K562 (cell line): ENCODE results near the gene NTN4. TPM values are rescaled to one million over a fixed set of nuclear protein-coding genes. Genes with fewer than 3 reads are reported as not detected.
A peak's percentile ranks its signal among the peaks of the same experiment; 100 is the strongest.
"Not testable (repeated sequence)": the region's sequence is repeated elsewhere in the genome, so short reads cannot be mapped to it uniquely, and the experiment has no call there.

ENCODE experiments used
- ATAC-seq: fragments of 200-7000 bp; cut with Tn5 transposase; 3 replicates; pipeline ENCODE4 v1.9.1; 2020; ENCODE audit warnings: moderate library complexity
- BruUV-seq: library from RNA; stranded (reverse); fragments of 400-500 nt; replicated peaks from 2 replicates; lab custom pipeline; 2021; lab: Mats Ljungman, UMichigan
- CTCF ChIA-PET: fragments of 300-600 bp; formaldehyde crosslinking; extraction: SDS; loops from one replicate; lab custom pipeline; 2021; ENCODE audit warnings: low intra/inter-chr PET ratio; lab: Yijun Ruan, JAX
- POLR2A ChIA-PET: fragments of 300-600, 350-650 bp; sonication (Branson Sonifier 250); formaldehyde crosslinking; extraction: SDS; loops from one replicate; lab custom pipeline; 2021; ENCODE audit warnings: antibody characterized with exemption, inconsistent platforms; lab: Yijun Ruan, JAX
- DNase-seq, 4 experiments: peaks; one replicate each; pipeline versions ENCODE4 v3.0.0 to v3.0.0-alpha.2; 2011 to 2018; ENCODE audit warnings: low spot score in 3 of 4, mixed read lengths in 3 of 4; ENCODE audit errors: extremely low read depth in 1 of 4
- FAIRE-seq: peaks from 2 replicates; lab custom pipeline; 2011; peaks lifted over from hg19 to GRCh38; lab: Jason Lieb, UNC
- H2AFZ ChIP-seq: 2 replicates; pipeline ENCODE4 v1.6.0; 2011; ENCODE audit warnings: low read depth, low read length, control low read depth, inconsistent platforms
- H3K27ac ChIP-seq: fragments of 200-600 bp; 3 replicates; pipeline ENCODE4 v1.8.0; 2011; ENCODE audit warnings: low read depth, mild to moderate bottlenecking, control low read depth, inconsistent platforms, low read length, moderate library complexity, mixed read lengths; ENCODE audit errors: extremely low read depth
- H3K27me3 ChIP-seq, 2 experiments: fragments of 300-600 bp in 1 of 2; 2 replicates in 1 of 2; 3 replicates in 1 of 2; pipeline versions ENCODE4 v1.6.0 to v1.8.0; 2011; ENCODE audit warnings: inconsistent platforms in 2 of 2, low read length in 2 of 2, mild to moderate bottlenecking in 1 of 2, mixed read lengths in 1 of 2, moderate library complexity in 1 of 2; ENCODE audit not compliant: control insufficient read depth in 2 of 2, insufficient read depth in 2 of 2
- H3K36me3 ChIP-seq: fragments of 300-600 bp; 3 replicates; pipeline ENCODE4 v1.8.0; 2011; ENCODE audit warnings: mild to moderate bottlenecking, low read length, inconsistent platforms; ENCODE audit not compliant: control insufficient read depth, insufficient read depth
- H3K4me1 ChIP-seq, 2 experiments: fragments of 200-600 bp in 1 of 2; replicated peaks in 1 of 2; 2 replicates in 1 of 2; 3 replicates in 1 of 2; pipeline versions ENCODE4 v1.5.1 to v1.8.0; 2011; ENCODE audit warnings: inconsistent platforms in 2 of 2, low read length in 2 of 2, mild to moderate bottlenecking in 1 of 2, mixed read lengths in 1 of 2, moderate library complexity in 1 of 2; ENCODE audit not compliant: control insufficient read depth in 2 of 2, insufficient read depth in 2 of 2
- H3K4me2 ChIP-seq: 2 replicates; pipeline ENCODE4 v1.6.1; 2011; ENCODE audit warnings: low read length, control low read depth, inconsistent platforms, mixed read lengths; ENCODE audit not compliant: insufficient read depth
- H3K4me3 ChIP-seq: fragments of 200-600 bp; sonication (generic), shearing (Covaris generic); 2 replicates; pipeline ENCODE4 v1.5.1; 2016; ENCODE audit warnings: control low read depth, inconsistent platforms
- H3K79me2 ChIP-seq: fragments of 200-600 bp; 3 replicates; pipeline ENCODE4 v1.8.0; 2011; ENCODE audit warnings: low read length, inconsistent platforms; ENCODE audit not compliant: control insufficient read depth, insufficient read depth
- H3K9ac ChIP-seq, 2 experiments: 2 replicates each; pipeline versions ENCODE4 v1.6.0 to v1.6.1; 2011; ENCODE audit warnings: low read depth in 2 of 2, low read length in 2 of 2, control low read depth in 1 of 2, inconsistent platforms in 1 of 2, mild to moderate bottlenecking in 1 of 2, mixed read lengths in 1 of 2; ENCODE audit not compliant: insufficient read depth in 1 of 2
- H3K9me1 ChIP-seq: one replicate; pipeline ENCODE4 v1.6.0; 2011; ENCODE audit warnings: inconsistent platforms, mild to moderate bottlenecking, low read length, moderate library complexity; ENCODE audit not compliant: control insufficient read depth, insufficient read depth
- H3K9me3 ChIP-seq: replicated peaks from 2 replicates; pipeline ENCODE4 v1.5.1; 2011; ENCODE audit warnings: low read depth, low read length, inconsistent platforms; ENCODE audit not compliant: control insufficient read depth, insufficient read depth
- H4K20me1 ChIP-seq: replicated peaks from 2 replicates; pipeline ENCODE4 v1.6.1; 2011; ENCODE audit warnings: low read length, inconsistent platforms, mixed read lengths; ENCODE audit not compliant: control insufficient read depth, insufficient read depth
- MEIS2 ChIP-seq: fragments of 450-650 bp; IDR thresholded peaks from 2 replicates; pipeline ENCODE4 v1.6.1; 2014; ENCODE audit warnings: mild to moderate bottlenecking; ENCODE audit not compliant: partially characterized antibody
- NFIC ChIP-seq: fragments of 450-650 bp; IDR thresholded peaks from 2 replicates; pipeline ENCODE4 v1.6.1; 2017; ENCODE audit warnings: mild to moderate bottlenecking, inconsistent platforms
- ZNF146 ChIP-seq: IDR thresholded peaks from one replicate; pipeline ENCODE4 v1.6.1; 2018; ENCODE audit warnings: missing compliant biosample characterization; ENCODE audit not compliant: unreplicated experiment
- WGBS: fragments of 100-300 bp; shearing (Covaris generic); methylation state at CpG from one replicate; pipeline ENCODE4 v1.1.6; 2016; ENCODE audit warnings: low coverage, mixed read lengths; ENCODE audit not compliant: insufficient coverage; ENCODE audit errors: missing lambda C conversion rate; 5-methylcytosine and 5-hydroxymethylcytosine counted together
- in situ Hi-C: fragments of 300-500 bp; cut with MboI; formaldehyde crosslinking; loops from 4 replicates; pipeline ENCODE4 v1.15.0; 2018; ENCODE audit warnings: inconsistent platforms, mixed read lengths
- intact Hi-C: fragments of 100-400 bp; cut with micrococcal nuclease; formaldehyde crosslinking; loops from 2 replicates; pipeline ENCODE4 v1.14.2; 2022
- polyA plus RNA-seq, 8 experiments: library from polyadenylated mRNA; depleted of rRNA in 4 of 8; stranded (reverse) in 5 of 8; unstranded in 3 of 8; fragments of >200 nt; fragmentation: Nextera tagmentation in 2 of 8; fragmentation: Illumina TruSeq in 1 of 8; extraction: Ambion mirVana in 2 of 8; extraction: Trizol in 1 of 8; gene quantifications; 2 replicates each; pipeline versions ENCODE4 v1.2.1 to v1.2.3, GENCODE V29; 2011 to 2014; ENCODE audit warnings: inconsistent platforms in 1 of 8, missing spikeins in 1 of 8
- total RNA-seq, 7 experiments: library from RNA; depleted of rRNA in 6 of 7; stranded (reverse); fragments of >200 nt in 6 of 7; fragmentation: Illumina TruSeq in 2 of 7; extraction: Trizol in 2 of 7; gene quantifications; 2 replicates each; pipeline versions ENCODE4 v1.2.1 to v1.2.3, GENCODE V29; 2011 to 2021; ENCODE audit warnings: low replicate concordance in 1 of 7

Gene NTN4
- total and polyA plus RNA-seq, 9 of the 15 experiments (the other 6 are each of a cell fraction or from before 2014, with no cell fraction given) = 0.13 TPM; not detected in 8

DNA sequence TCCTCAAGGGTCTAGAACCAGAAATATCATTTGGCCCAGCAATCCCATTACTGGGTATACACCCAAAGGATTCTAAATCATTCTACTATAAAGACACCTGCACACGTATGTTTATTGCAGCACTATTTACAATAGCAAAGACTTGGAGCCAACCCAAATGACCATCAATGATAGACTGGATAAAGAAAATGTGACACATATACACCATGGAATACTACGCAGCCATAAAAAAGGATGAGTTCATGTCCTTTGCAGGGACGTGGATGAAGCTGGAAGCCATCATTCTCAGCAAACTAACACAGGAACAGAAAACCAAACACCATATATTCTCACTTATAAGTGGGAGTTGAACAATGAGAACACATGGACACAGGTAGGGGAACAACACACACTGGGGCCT, 112.8 kb downstream of the NTN4 start:
- CTCF ChIA-PET, H3K79me2 ChIP-seq, H2AFZ ChIP-seq, intact Hi-C loops, H3K9me1 ChIP-seq, H3K27ac ChIP-seq, FAIRE-seq, BruUV-seq, H3K4me1 ChIP-seq, H3K9me3 ChIP-seq, H4K20me1 ChIP-seq, H3K27me3 ChIP-seq, H3K36me3 ChIP-seq, H3K4me3 ChIP-seq, ATAC-seq, H3K9ac ChIP-seq, H3K4me2 ChIP-seq, DNase-seq, POLR2A ChIA-PET, in situ Hi-C loops: not testable (repeated sequence)
- peak; percentile 32 for TF ChIP-seq ZNF146
- WGBS = 13% methylated on average over 3 of the region's 3 CpGs

DNA sequence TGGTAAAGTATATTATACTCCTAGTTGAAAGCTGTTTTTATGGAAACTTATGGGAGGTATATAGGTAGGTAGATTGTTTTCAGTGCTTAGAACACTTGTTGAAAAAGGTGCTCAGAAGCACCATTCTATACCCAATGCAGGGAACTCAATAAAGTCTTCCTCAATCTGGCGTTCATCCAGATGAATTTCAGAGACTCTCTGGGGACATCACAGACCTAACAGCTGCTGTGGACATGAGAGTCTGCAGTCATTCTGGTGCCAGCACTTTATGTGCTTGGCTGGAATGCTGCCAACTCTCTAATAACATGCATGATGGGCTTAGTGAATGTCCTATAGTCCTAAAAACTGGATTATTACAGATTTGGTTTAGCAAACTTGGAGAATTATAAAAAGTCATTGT, 115.9 kb downstream of the NTN4 start:
- DNase-seq (no peak), FAIRE-seq (no peak), ATAC-seq (no peak)
- WGBS = 0% methylated on average over 1 of the region's 1 CpG
- Histone ChIP-seq H3K4me1 (no peaks in the 10 kb centered on the region), H4K20me1 (0 out of 2 replicates have a peak, but pooled peaks cover 3% of the 10 kb centered on the region), H3K36me3 (no peaks in the 10 kb centered on the region), H3K9me3 (no peaks in the 10 kb centered on the region), H3K9ac (no peak overlapping the region), H3K4me2 (no peak overlapping the region), H3K27ac (no peak overlapping the region), H3K79me2 (no peaks in the 10 kb centered on the region), H3K27me3 (peaks cover 2 to 19% of the 10 kb centered on the region in 2 experiments; a peak in 3 of 5 replicates)
- in situ Hi-C loops = no loop called here
- POLR2A ChIA-PET = no interaction called here
- no TSS peak for BruUV-seq
- CTCF ChIA-PET = no interaction called here
- TF ChIP-seq NFIC = peak; percentile 36; the same call in 1 of the 2 replicates
- no peak for TF ChIP-seq MEIS2
- TF ChIP-seq, all 486 proteins: peak for 1
- Histone ChIP-seq H3K4me3 (no peak overlapping the region), H2AFZ (no peak overlapping the region), H3K9me1 (no peaks in the 10 kb centered on the region)
- intact Hi-C loops = no loop called here
